Left renal pelvis (tissue), 4 donors: ENCODE data around the gene DNASE1L3. TPM values are rescaled to one million over a fixed set of nuclear protein-coding genes. Genes with fewer than 3 reads are reported as not detected.
A peak's percentile ranks its signal among the peaks of the same experiment; 100 is the strongest.

Experiments used
- DNase-seq, 4 donors: peaks; one replicate each; pipeline ENCODE4 v3.0.0-alpha.2; 2013; ENCODE audit warnings: low read depth in 4 of 4, low spot score in 3 of 4
- polyA plus RNA-seq, 4 donors: library from polyadenylated mRNA; unstranded; fragments of 120-200 nt; gene quantifications; one replicate each; pipeline ENCODE4 v1.2.1, GENCODE V29; 2013; ENCODE audit not compliant: insufficient read length in 4 of 4

DNASE1L3 gene
- polyA plus RNA-seq, 4 donors = 2.5 to 17.2 (median 3.5) TPM

DNA sequence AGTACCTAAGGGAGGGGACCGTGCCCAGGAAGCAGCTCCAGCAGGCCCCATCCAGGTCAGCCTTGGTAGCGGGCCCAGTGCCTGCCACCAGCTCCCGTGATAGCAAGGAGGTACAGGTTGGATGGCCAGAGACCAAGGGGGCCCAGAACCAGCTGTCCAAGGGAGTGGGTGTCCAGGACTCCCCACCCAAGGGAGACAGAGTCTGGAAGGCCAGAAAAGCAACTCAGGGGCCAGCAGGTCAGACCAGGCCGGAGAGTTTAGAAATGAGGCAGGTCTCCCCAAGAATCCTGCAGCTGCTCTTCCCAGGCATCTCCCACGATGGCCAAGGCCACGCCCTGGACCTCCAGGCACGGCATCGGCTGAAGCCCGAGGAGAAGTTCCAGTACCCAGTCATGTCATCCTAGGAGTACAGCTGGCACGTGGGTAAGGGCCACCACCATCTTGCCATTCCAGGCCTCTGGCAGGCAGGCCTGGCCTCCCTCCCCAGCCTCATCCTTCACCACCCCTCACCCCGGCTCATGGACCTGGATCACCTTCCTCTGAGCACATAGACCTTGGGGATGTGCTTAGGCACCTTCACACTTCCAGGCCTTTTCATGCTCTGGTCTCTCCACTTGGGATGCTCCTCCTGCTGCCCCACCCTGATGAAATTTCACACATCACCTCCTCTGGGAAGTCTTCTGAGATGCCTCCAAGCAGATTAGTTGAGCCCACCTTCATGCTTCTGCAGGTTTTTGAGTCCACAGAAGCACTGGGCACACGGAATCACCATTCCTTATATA is 30.5 kb downstream of the DNASE1L3 start:
- DNase-seq = no peak

- DNase-seq = no peak
These were observed 31.3 kb downstream of the DNASE1L3 start for GRCh38 chr3:58179235-58180098.

DNA sequence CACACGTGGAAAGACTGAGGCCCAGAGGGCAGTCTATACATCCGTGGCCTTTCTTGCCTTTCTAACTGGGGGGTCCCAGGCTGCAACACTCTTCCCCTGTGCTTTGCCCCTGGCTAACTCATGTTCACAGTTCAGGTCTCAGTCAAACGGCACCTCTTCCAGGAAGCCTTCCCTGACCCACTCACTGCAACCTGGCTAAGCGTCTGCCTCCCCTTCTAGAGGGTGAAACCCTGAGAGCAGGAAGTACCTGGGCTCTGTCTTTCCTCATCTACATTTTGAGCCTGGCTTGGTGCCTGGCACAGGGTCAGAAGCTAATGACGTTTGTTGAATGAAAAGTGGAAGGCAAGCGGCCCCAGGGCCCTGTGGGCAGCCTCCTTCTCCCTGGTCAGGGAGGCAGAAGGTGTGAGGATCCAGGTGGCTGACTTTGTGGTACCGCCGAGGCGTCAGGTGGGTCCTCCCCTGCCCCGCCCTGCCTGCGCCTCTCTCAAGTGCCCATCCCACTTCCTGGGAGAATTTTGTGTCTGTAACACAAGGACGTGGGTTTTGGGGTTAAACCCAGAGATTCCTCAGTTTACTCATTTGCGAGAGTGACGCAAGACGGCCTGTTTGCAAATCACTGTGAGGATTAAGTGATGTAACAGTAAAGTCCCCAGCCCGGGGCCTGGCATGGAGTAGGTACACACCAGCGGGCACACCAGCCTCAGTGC is 32.1 kb downstream of the DNASE1L3 start:
- DNase-seq = no peak

GRCh38 chr3:58177747-58178527 is 32.8 kb downstream of the DNASE1L3 start:
- DNase-seq = peak in 1 of 4 donors; percentile 73

GRCh38 chr3:58176827-58177489 is 33.8 kb downstream of the DNASE1L3 start:
- DNase-seq = no peak

GRCh38 chr3:58176185-58176530 is 34.6 kb downstream of the DNASE1L3 start:
- DNase-seq = no peak

- DNase-seq = no peak
These were observed 35.2 kb downstream of the DNASE1L3 start for GRCh38 chr3:58175437-58176184.

DNA sequence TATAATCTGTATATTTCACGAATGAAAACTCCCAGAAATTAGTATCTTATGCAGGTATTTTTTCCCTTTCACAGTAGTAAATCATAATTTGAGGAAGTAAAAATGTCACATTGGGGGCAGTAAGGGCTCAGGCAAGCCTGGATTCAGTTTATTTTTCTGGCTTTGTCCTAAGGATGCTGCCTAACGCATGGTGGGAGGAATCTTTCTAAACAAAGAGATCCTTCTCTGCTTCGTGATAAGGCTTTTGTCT is 35.7 kb downstream of the DNASE1L3 start:
- DNase-seq = no peak

GRCh38 chr3:58173669-58174398 is 36.9 kb downstream of the DNASE1L3 start:
- DNase-seq = no peak

GRCh38 chr3:58173029-58173668 is 37.6 kb downstream of the DNASE1L3 start:
- DNase-seq = no peak

GRCh38 chr3:58171126-58171525 is 39.6 kb downstream of the DNASE1L3 start:
- no peak for DNase-seq

- DNase-seq = no peak
These were observed 40.4 kb downstream of the DNASE1L3 start for GRCh38 chr3:58170376-58170775.

- no peak for DNase-seq
These were observed 41.4 kb downstream of the DNASE1L3 start for GRCh38 chr3:58169371-58169770.

GRCh38 chr3:58168498-58168897 is 42.3 kb downstream of the DNASE1L3 start:
- DNase-seq = no peak

DNA sequence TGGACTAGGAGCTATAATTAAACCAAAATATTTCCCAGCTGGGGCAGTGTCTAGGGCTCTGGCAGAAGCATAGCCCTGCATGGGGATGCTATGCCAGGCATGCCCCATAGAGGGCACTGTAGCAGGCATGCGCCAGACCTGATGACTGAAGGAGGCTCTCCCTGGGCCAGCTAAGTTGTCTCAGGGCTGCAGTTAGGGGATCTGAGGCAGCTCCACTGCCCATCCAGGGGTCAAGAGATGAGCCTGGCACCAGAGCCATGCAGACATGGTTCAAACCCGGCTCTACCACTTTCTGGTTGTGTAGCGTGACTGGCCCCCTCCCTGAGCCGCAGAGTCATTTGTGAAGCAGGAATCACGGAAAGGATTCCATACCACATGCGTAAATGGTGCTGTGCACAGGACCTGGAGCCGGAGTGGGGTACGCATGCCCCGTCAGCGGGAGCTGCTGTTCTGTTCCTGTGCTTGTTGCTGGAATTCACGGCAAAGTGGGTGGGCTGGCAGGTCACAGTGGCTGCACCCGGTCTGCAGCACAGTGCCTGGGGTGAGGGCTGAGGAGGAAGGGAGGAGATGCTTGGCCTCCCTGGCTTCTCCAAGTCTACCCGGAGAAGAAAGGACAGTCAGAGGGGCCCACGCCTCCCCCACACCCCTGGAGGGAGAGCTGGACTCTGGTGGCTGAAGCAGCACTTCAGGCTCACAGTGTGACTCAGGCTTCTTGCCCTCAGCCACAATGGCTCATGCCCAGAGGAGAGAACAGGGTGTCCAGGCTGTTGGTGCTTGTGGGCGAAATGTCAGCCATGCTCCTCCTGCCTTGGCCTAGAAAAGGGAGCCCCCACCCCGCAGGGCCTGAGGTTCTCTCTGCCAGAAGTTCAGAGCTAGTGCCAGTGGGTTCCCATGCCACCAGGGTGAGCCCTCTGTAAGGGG is 43.1 kb downstream of the DNASE1L3 start:
- DNase-seq = peak in 1 of 4 donors; percentile 59

GRCh38 chr3:58164906-58165821 is 45.6 kb downstream of the DNASE1L3 start:
- DNase-seq = peak in 1 of 4 donors; percentile 52
